NCI-H1417 (cell line): ENCODE measurements around the gene RCE1.

ENCODE experiments used
- DNase-seq, 3 experiments: peaks; one replicate each; lab custom pipeline; 2025; lab: John Stamatoyannopoulos, UW

RCE1 gene

GRCh38 chr11:66885950-66886440 is 42.8 kb downstream of the RCE1 start:
- no peak for DNase-seq

GRCh38 chr11:66886671-66887221 is 43.5 kb downstream of the RCE1 start:
- no peak for DNase-seq

GRCh38 chr11:66887526-66887925 is 44.3 kb downstream of the RCE1 start:
- DNase-seq, result no peak

GRCh38 chr11:66888282-66888681 is 45.0 kb downstream of the RCE1 start:
- no peak for DNase-seq

- no peak for DNase-seq
These were observed 46.7 kb downstream of the RCE1 start for GRCh38 chr11:66889960-66890359.

GRCh38 chr11:66891851-66892660 is 48.8 kb downstream of the RCE1 start:
- DNase-seq, result no peak

GRCh38 chr11:66892911-66893310 is 49.7 kb downstream of the RCE1 start:
- no peak for DNase-seq

- DNase-seq, result peak in 1 of 3 experiments; percentile 24
These were observed 50.9 kb downstream of the RCE1 start for GRCh38 chr11:66894141-66894540.
